NCI-H2196 treated with DMSO at 0.1 percent for 48 hours (cell line): Measurements from ENCODE around the gene ETV6.

ENCODE experiments used
- DNase-seq: peaks from one replicate; lab custom pipeline; 2025; ENCODE audit not compliant: unreplicated experiment; lab: John Stamatoyannopoulos, UW

The ETV6 gene

GRCh38 chr12:11822081-11822834, 172.8 kb downstream of the ETV6 start:
- DNase-seq = peak; percentile 25

DNA sequence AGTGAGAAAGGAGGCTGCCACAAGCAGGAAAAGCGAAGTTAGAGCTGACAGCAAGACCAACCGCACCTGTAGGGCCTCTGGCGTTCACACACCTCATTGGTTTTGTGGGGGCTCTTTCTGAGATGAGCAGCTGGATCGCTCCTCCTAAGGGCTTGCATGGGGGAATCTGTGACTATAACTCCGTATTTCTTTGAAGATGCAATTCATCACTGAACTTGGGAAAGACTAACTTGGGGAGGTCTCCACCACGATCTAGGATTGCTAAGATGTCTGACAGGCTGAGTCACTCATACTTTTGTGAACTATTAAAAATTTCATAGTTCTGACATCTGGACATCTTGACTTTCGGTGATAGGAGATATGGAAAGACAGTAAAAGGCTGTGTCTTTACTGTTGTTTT, 173.6 kb downstream of the ETV6 start:
- DNase-seq = no peak

DNA sequence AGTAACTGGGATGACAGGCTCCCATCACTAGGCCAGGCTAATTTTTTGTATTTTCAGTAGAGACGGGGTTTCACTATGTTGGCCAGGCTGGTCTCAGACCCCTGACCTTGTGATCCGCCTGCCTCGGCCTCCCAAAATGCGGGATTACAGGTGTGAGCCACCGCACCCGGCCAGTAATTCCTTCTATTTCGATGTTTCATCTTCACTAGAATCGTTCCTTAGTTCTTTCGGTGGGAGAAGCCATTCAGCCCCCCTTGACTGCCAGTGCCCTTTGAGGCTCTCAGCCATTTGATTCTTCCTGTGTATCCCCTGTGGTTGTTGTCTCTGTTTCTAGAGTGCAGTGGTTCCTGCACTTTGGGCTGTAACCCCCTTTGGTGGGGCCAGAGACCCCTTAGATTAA, 174.1 kb downstream of the ETV6 start:
- no peak for DNase-seq

DNA sequence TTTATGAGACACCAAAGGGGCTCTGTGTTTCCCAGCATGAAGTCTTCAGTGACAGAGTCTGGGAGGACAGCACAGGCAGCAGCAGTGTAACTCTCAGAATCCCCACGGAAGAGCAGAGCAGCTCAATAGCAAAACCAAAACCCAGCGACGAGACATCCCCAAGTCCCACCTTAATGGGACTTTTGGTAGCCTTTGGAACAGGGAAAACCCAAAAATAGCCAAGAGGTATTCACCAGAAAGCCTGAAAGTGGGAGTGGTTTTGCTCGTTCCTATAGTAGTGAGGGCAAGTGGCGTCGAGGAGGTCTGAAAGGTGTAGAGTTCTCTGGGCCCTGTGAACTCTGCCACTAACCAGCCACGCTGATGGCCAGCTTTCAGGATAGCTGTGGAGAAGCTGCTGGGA, 174.6 kb downstream of the ETV6 start:
- no peak for DNase-seq

GRCh38 chr12:11824736-11825135, 175.3 kb downstream of the ETV6 start:
- DNase-seq = no peak

GRCh38 chr12:11825278-11825677, 175.8 kb downstream of the ETV6 start:
- no peak for DNase-seq

DNA sequence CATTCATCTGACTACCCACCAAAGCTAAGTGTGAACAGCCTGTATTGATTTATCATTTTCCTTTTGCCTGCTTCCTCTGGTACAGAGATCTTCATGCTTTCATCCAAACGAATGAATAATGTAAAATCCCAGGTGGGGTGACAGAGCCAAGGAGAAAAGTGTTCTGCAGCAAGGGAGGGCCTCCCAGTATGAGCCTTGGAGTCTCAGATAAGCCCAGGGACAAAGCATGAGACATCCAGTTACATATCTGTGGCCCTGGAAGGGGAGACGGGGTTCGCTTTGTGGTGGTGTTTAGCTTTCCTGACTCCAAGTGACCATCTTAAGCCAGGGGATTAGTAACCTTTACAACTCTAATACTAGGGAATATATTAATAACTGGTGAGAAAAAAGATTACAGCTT, 177.1 kb downstream of the ETV6 start:
- DNase-seq = no peak

DNA sequence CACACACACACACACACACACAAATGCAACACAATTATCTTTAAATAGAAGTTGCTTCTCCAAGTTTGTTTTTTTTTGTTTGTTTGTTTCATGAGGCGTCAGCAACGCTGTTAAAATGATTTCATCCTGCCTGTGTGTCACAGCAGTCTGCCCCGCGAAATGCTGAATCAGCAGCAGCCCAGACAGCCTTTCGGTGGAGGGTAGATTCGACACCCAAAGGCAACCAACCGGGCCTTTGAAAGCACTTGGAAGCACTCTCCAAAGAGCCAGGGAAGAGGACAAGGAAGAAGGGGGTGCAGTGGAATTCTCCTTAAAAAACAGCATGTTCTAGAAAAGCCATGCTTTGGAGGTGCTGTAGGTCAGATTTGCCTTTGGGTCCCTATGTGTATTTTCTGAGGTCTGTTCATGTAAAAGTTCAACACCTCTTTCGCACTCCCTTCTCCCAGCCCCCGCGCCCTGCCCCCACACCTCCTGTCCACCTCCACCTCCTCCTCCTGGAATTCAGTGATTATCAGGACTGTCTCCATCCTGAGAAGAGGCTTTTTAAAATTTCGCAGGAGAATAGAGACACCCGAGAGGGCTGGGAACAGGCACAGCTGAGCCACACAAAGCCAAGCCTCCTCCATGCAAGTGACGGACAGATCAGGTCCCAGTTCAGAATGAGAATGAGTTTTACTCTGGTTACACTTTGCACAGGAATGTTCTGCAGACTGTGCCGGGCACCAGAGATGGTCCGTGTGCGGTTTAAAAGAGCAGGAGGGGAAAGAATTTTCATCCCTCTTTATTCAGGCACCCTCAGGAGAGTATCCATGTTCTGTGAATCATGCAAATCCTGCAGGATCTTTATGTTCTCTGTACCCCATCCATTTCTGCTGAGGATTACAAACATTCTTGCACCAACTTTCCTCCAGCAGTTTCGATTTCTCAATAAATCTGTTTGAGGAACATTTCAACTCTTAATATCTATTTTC, 177.9 kb downstream of the ETV6 start:
- DNase-seq = no peak

- DNase-seq = no peak
Measured at GRCh38 chr12:11829764-11830194, 180.3 kb downstream of the ETV6 start.

GRCh38 chr12:11830307-11830801, 180.9 kb downstream of the ETV6 start:
- no peak for DNase-seq

GRCh38 chr12:11832093-11832492, 182.6 kb downstream of the ETV6 start:
- DNase-seq = no peak

DNA sequence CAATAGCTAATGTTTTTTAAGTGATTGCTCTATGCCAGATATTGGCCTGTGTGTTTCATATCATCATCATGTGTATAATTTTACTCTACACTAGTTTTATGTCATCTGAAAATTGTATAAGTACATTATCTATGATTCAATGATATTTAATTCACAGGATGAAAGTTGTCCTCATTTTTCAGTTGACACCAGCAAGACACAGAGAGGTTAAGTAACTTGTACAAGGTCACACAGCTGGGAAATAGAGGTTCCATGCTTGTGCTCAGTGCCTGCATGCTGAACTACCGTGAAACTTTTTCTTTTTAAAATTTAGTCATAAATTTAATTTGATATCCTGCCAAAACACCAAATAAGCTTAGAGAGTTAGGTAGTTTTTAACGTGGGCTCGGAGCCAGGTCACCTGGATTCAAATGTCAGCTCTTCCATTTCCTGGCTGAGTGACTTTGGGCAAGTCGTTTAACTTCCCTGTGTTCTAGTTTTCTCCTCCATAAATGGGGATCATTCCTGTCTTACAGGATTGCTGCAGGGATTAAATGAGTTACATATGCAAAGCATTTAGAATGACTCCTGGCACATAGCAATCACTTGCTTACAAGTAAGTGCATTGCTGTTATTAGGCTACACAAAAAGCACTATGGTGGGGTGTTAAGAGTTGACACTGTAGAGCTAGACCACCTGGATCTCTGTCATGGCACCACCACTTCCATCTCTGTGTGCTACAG, 183.9 kb downstream of the ETV6 start:
- no peak for DNase-seq

GRCh38 chr12:11834104-11834812, 184.8 kb downstream of the ETV6 start:
- DNase-seq = no peak

DNA sequence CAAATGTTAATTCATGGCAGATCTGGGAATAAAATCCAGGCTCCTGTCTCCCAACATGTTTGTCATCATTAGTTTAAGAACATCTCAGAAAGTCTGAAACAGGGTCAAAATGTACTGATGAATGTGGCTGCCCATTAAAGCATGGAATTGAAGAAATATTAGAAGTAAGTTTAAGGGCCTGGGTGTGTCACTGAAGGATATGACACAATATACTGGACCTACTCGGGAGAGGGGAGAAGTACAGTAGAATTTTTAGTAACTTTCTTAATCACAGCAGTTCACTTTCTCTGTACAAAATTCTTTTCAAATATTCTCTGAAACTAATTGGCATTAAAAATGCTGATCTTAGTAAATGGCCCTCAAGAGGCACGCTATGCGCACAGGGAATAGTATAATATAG, 185.5 kb downstream of the ETV6 start:
- no peak for DNase-seq

DNA sequence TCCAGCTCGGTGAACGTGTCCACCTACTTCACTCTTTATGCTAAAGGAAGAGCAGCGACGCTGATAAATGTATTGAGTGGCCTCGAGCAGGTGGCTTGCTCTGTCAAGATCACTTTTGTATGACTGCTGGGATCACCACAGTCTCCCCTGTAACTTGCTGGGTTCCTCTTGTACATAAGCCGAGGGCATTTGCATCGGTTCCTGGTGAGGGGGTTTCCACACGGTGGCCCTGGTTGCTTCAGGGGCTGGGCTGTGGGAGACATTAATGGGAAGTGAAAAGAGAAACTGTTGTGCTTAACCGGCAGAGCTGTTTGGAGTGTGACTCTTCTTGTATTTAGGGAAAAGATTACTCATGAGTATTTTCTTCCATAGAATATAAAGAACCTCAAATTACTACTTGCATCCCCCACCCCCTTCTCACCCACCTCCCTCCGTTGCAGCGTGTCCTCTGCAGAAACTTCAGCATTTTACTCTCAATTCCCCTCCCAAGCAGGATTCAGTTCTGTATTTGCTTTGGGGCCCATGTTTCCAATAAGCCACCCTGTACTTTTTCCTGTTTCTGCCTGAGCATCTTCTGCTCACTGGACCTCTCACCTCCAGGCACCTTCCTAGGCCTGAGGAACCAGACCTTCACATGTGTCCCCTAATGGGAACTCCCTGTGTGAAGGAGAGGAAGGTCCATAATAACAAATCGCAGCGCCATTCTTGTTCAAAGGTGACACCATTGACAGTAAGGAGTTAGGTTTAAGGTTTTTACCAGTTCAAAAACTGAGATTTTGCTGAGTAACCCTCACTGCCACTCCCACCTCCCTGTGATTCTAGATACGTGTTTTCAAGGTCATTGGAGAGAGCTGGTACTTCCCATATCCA, 187.0 kb downstream of the ETV6 start:
- no peak for DNase-seq

DNA sequence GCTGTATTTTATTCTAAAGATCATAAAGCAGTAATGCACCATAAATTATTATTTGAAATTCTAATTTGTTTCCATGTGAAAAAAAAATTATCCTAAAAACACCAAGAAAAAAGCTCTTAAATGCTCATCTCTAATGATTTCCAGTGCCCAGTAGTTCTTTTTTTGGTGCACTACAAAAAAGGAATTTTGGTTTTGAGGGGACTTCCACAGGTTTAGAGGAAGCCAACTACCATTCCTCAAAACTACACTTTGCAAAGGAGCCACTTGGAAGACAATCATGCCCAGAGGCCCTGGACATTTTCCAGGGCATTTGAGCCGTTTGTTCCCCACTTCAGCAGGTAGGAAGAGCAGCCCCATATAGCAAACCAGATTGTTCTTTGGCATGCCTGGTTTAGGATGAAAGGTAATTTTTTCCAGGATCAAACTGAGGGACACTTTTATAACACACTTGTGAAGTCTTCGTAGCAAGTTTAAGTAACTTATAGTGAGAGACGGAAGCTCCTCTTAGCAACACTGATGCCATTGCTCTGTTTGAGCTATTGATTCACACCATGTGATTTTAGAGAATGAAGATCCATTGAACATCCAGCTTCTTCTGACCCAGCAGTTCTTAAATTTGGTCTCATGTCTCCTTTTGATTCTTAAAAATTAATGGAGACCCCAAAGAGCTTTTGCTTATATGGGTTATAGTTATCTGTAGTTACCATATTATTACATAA, 187.9 kb downstream of the ETV6 start:
- DNase-seq = no peak

GRCh38 chr12:11838403-11838802, 188.9 kb downstream of the ETV6 start:
- DNase-seq = no peak

- peak; percentile 58 for DNase-seq
Measured at GRCh38 chr12:11839091-11839641, 189.7 kb downstream of the ETV6 start.

DNA sequence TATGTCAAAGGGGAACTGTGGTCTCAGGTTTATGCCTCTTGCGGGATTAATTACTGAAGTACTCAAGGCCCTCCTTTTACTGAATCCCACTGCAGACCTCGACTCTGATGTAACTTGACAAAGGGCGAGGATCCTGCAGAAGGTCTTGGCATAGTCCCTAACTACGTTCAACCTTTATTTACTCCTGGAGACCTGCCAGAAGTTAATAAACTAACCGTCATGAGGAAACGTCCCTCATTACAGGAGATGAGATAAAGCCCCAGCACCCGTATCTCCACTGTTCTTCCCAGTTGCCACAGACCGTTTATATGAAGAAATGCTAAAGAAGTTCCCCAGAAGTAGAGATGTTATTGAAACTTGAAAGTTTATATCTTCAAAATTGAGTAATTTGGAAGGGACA, 190.9 kb downstream of the ETV6 start:
- DNase-seq = peak; percentile 71
